ENCODE data around the gene CYBC1. TPM values are rescaled to one million over a fixed set of nuclear protein-coding genes. Genes with fewer than 3 reads are reported as not detected.

CYBC1 gene
- total and polyA plus RNA-seq, 9 of the 15 experiments (the other 6 are each of a cell fraction or from before 2014, with no cell fraction given): 1.3 to 71.8 (median 49.9) TPM

- TF ChIP-seq, protein P1, sequence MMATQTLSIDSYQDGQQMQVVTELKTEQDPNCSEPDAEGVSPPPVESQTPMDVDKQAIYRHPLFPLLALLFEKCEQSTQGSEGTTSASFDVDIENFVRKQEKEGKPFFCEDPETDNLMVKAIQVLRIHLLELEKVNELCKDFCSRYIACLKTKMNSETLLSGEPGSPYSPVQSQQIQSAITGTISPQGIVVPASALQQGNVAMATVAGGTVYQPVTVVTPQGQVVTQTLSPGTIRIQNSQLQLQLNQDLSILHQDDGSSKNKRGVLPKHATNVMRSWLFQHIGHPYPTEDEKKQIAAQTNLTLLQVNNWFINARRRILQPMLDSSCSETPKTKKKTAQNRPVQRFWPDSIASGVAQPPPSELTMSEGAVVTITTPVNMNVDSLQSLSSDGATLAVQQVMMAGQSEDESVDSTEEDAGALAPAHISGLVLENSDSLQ (IDR thresholded peaks at IDR 0.05): no peak
- peak; percentile 73 for TF ChIP-seq NEUROD1 (IDR thresholded peaks at IDR 0.05; ENCODE audit: borderline replicate concordance, low read depth, low read length, partially characterized antibody)
- TF ChIP-seq CREBBP (IDR thresholded peaks at IDR 0.05; ENCODE audit: low read depth, low read length): no peak
- 0 out of 2 replicates have a peak, but pooled peaks have one; percentile 3 for TF ChIP-seq SMC3 (conservative IDR thresholded peaks at IDR 0.05; ENCODE audit: insufficient read depth, low read depth, low read length)
- TF ChIP-seq EGR1 (conservative IDR thresholded peaks at IDR 0.05): 0 out of 2 replicates have a peak, but pooled peaks have one; percentile 3
- peak in 1 of 2 experiments; percentile 89; a peak in 2 of 4 replicates for TF ChIP-seq TEAD1 (CRISPR knock-in tag; IDR thresholded peaks at IDR 0.05)
- 0 out of 2 replicates have a peak, but pooled peaks have one; percentile 24 for TF ChIP-seq SOX6 (IDR thresholded peaks at IDR 0.05)
- peak; percentile 94 for TF ChIP-seq HMGN3 (IDR thresholded peaks at IDR 0.05; ENCODE audit: borderline replicate concordance, extremely low read depth, insufficient read length, low read depth, low read length)
- TF ChIP-seq SMAD1 (IDR thresholded peaks at IDR 0.05; ENCODE audit: low read depth, low read length, partially characterized antibody): peak; percentile 46
- no peak for TF ChIP-seq ZC3H8 (IDR thresholded peaks at IDR 0.05)
- peak; percentile 66; the same call in 1 of the 2 replicates for TF ChIP-seq SUPT5H (IDR thresholded peaks at IDR 0.05)
- TF ChIP-seq TFAP4 (CRISPR knock-in tag; IDR thresholded peaks at IDR 0.05; ENCODE audit: borderline replicate concordance): peak; percentile 38; the same call in 1 of the 2 replicates
- TF ChIP-seq ZFP36 (IDR thresholded peaks at IDR 0.05; ENCODE audit: low read depth, low read length, partially characterized antibody): no peak
- TF ChIP-seq, protein P2, sequence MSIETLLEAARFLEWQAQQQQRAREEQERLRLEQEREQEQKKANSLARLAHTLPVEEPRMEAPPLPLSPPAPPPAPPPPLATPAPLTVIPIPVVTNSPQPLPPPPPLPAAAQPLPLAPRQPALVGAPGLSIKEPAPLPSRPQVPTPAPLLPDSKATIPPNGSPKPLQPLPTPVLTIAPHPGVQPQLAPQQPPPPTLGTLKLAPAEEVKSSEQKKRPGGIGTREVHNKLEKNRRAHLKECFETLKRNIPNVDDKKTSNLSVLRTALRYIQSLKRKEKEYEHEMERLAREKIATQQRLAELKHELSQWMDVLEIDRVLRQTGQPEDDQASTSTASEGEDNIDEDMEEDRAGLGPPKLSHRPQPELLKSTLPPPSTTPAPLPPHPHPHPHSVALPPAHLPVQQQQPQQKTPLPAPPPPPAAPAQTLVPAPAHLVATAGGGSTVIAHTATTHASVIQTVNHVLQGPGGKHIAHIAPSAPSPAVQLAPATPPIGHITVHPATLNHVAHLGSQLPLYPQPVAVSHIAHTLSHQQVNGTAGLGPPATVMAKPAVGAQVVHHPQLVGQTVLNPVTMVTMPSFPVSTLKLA (conservative IDR thresholded peaks at IDR 0.05): peak in 1 of 2 experiments; percentile 50; a peak in 2 of 4 replicates
- 0 out of 2 replicates have a peak, but pooled peaks have one; percentile 52 for TF ChIP-seq ZNF592 (IDR thresholded peaks at IDR 0.05)
- TF ChIP-seq HNRNPLL (IDR thresholded peaks at IDR 0.05; ENCODE audit: low read depth, low read length, poor library complexity, severe bottlenecking): peak; percentile 35
- TF ChIP-seq BHLHE40 (IDR thresholded peaks at IDR 0.05; ENCODE audit: low read length): peak; percentile 47; the same call in 1 of the 2 replicates
These were observed 32.3 kb downstream of the CYBC1 start, which contains the start of the genes HEXD and OGFOD3 (continued) for GRCh38 chr17:82418001-82418986.

All from K562 (cell line).